ENCODE measurements around the gene DNMT3B. TPM values are rescaled to one million over a fixed set of nuclear protein-coding genes. Genes with fewer than 3 reads are reported as not detected.

Gene DNMT3B
- total and polyA plus RNA-seq, 2 experiments from 2014 or later, result 711 to 2,222 TPM

GRCh38 chr20:32737371-32738223 lies 24.6 kb upstream of the DNMT3B start:
- Mint-ChIP-seq H3K36me3 (ENCODE audit: low read depth) (peaks cover 10% of the 10 kb centered on the region; the same call in 2 of the 3 replicates), H3K9me3 (no peaks in the 10 kb centered on the region), H3K27ac (no peak overlapping the region), H3K4me1 (peaks cover 7% of the 10 kb centered on the region; the same call in 2 of the 3 replicates), H3K4me3 (no peak overlapping the region), H3K27me3 (ENCODE audit: insufficient read depth, low read depth, poor library complexity) (peaks cover 3% of the 10 kb centered on the region)
- no peaks in the 10 kb centered on the region for H3K27me3 ChIP-seq (ENCODE audit: insufficient read depth)
- TF ChIP-seq, protein P1, sequence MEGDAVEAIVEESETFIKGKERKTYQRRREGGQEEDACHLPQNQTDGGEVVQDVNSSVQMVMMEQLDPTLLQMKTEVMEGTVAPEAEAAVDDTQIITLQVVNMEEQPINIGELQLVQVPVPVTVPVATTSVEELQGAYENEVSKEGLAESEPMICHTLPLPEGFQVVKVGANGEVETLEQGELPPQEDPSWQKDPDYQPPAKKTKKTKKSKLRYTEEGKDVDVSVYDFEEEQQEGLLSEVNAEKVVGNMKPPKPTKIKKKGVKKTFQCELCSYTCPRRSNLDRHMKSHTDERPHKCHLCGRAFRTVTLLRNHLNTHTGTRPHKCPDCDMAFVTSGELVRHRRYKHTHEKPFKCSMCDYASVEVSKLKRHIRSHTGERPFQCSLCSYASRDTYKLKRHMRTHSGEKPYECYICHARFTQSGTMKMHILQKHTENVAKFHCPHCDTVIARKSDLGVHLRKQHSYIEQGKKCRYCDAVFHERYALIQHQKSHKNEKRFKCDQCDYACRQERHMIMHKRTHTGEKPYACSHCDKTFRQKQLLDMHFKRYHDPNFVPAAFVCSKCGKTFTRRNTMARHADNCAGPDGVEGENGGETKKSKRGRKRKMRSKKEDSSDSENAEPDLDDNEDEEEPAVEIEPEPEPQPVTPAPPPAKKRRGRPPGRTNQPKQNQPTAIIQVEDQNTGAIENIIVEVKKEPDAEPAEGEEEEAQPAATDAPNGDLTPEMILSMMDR (conservative IDR thresholded peaks at IDR 0.05; ENCODE audit: low read depth in 2 of 2), result no peak
- no peak for TF ChIP-seq EZH2phosphoT487 (IDR thresholded peaks at IDR 0.05; ENCODE audit: unreplicated experiment)
- TF ChIP-seq EZH2 (IDR thresholded peaks at IDR 0.05; ENCODE audit: low read depth, unreplicated experiment), result no peak
- no peak for TF ChIP-seq REST (IDR thresholded peaks at IDR 0.05; ENCODE audit: unreplicated experiment)
- no peak for TF ChIP-seq JUNB (IDR thresholded peaks at IDR 0.05; ENCODE audit: unreplicated experiment)
- TF ChIP-seq POLR2AphosphoS5 (IDR thresholded peaks at IDR 0.05; ENCODE audit: low read depth), result no peak
- TF ChIP-seq, protein P2, sequence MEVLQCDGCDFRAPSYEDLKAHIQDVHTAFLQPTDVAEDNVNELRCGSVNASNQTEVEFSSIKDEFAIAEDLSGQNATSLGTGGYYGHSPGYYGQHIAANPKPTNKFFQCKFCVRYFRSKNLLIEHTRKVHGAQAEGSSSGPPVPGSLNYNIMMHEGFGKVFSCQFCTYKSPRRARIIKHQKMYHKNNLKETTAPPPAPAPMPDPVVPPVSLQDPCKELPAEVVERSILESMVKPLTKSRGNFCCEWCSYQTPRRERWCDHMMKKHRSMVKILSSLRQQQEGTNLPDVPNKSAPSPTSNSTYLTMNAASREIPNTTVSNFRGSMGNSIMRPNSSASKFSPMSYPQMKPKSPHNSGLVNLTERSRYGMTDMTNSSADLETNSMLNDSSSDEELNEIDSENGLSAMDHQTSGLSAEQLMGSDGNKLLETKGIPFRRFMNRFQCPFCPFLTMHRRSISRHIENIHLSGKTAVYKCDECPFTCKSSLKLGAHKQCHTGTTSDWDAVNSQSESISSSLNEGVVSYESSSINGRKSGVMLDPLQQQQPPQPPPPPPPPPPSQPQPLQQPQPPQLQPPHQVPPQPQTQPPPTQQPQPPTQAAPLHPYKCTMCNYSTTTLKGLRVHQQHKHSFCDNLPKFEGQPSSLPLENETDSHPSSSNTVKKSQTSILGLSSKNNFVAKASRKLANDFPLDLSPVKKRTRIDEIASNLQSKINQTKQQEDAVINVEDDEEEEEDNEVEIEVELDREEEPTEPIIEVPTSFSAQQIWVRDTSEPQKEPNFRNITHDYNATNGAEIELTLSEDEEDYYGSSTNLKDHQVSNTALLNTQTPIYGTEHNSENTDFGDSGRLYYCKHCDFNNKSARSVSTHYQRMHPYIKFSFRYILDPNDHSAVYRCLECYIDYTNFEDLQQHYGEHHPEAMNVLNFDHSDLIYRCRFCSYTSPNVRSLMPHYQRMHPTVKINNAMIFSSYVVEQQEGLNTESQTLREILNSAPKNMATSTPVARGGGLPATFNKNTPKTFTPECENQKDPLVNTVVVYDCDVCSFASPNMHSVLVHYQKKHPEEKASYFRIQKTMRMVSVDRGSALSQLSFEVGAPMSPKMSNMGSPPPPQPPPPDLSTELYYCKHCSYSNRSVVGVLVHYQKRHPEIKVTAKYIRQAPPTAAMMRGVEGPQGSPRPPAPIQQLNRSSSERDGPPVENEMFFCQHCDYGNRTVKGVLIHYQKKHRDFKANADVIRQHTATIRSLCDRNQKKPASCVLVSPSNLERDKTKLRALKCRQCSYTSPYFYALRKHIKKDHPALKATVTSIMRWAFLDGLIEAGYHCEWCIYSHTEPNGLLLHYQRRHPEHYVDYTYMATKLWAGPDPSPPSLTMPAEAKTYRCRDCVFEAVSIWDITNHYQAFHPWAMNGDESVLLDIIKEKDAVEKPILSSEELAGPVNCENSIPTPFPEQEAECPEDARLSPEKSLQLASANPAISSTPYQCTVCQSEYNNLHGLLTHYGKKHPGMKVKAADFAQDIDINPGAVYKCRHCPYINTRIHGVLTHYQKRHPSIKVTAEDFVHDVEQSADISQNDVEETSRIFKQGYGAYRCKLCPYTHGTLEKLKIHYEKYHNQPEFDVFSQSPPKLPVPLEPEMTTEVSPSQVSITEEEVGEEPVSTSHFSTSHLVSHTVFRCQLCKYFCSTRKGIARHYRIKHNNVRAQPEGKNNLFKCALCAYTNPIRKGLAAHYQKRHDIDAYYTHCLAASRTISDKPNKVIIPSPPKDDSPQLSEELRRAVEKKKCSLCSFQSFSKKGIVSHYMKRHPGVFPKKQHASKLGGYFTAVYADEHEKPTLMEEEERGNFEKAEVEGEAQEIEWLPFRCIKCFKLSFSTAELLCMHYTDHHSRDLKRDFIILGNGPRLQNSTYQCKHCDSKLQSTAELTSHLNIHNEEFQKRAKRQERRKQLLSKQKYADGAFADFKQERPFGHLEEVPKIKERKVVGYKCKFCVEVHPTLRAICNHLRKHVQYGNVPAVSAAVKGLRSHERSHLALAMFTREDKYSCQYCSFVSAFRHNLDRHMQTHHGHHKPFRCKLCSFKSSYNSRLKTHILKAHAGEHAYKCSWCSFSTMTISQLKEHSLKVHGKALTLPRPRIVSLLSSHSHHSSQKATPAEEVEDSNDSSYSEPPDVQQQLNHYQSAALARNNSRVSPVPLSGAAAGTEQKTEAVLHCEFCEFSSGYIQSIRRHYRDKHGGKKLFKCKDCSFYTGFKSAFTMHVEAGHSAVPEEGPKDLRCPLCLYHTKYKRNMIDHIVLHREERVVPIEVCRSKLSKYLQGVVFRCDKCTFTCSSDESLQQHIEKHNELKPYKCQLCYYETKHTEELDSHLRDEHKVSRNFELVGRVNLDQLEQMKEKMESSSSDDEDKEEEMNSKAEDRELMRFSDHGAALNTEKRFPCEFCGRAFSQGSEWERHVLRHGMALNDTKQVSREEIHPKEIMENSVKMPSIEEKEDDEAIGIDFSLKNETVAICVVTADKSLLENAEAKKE (CRISPR knock-in tag; IDR thresholded peaks at IDR 0.05), result no peak
- no peak for TF ChIP-seq CREB1 (CRISPR knock-in tag; IDR thresholded peaks at IDR 0.05; ENCODE audit: low read depth)
- TF ChIP-seq NANOG (IDR thresholded peaks at IDR 0.05; ENCODE audit: borderline replicate concordance), result no peak
- TF ChIP-seq STAT1 (IDR thresholded peaks at IDR 0.05; ENCODE audit: unreplicated experiment), result no peak
- no peak for TF ChIP-seq ZNF114 (CRISPR knock-in tag; IDR thresholded peaks at IDR 0.05)
- TF ChIP-seq ZNF331 (CRISPR knock-in tag; IDR thresholded peaks at IDR 0.05; ENCODE audit: low read depth), result no peak
- no peak for TF ChIP-seq ETS1 (IDR thresholded peaks at IDR 0.05)
- H3K4me2 ChIP-seq, result no peak overlapping the region
- no peak overlapping the region; the same call in 1 of the 2 replicates for H3K27ac ChIP-seq (ENCODE audit: low read depth)
- no peak overlapping the region for H3K4me3 ChIP-seq
- H3K36me3 ChIP-seq (ENCODE audit: insufficient read depth), result no peaks in the 10 kb centered on the region
- H3K79me2 ChIP-seq (replicated peaks; ENCODE audit: insufficient read depth), result peaks cover 100% of the 10 kb centered on the region
- ATAC-seq (no peak), DNase-seq (ENCODE audit: low spot score) (no peak)
- H3K4me1 ChIP-seq (ENCODE audit: insufficient read depth), result peaks cover 32% of the 10 kb centered on the region
- no peaks in the 10 kb centered on the region for H3K9me2 ChIP-seq (ENCODE audit: insufficient read depth)
- no peak overlapping the region for H2AFZ ChIP-seq
- H3F3A ChIP-seq (replicated peaks; ENCODE audit: low read depth), result 0 out of 2 replicates have a peak, but pooled peaks cover 6% of the 10 kb centered on the region
- H4K20me1 ChIP-seq (replicated peaks; ENCODE audit: insufficient read depth), result peaks cover 48% of the 10 kb centered on the region

Measured in GM23338 (cell line).